HepG2 (cell line): Measurements from ENCODE around the gene CENATAC. TPM values are rescaled to one million over a fixed set of nuclear protein-coding genes. Genes with fewer than 3 reads are reported as not detected.
A peak's percentile ranks its signal among the peaks of the same experiment; 100 is the strongest.

Experiments
- ATAC-seq: fragments of 200-7000 bp; cut with Tn5 transposase; 3 replicates; pipeline ENCODE4 v1.9.1; 2020; ENCODE audit warnings: mild to moderate bottlenecking, moderate library complexity
- BruUV-seq: library from RNA; stranded (reverse); fragments of 400-500 nt; replicated peaks from 2 replicates; lab custom pipeline; 2021; lab: Mats Ljungman, UMichigan
- CTCF ChIA-PET: fragments of 300-600 bp; formaldehyde crosslinking; extraction: SDS; loops from one replicate; lab custom pipeline; 2021; ENCODE audit warnings: low total read pairs, inconsistent platforms, low intra/inter-chr PET ratio; lab: Yijun Ruan, JAX
- POLR2A ChIA-PET: fragments of 350-600 bp; sonication (Branson Sonifier 250); formaldehyde crosslinking; loops from one replicate; lab custom pipeline; 2020; ENCODE audit warnings: antibody characterized with exemption, inconsistent platforms; lab: Yijun Ruan, JAX
- DNase-seq: peaks from one replicate; pipeline ENCODE4 v3.0.0-alpha.2; 2015; ENCODE audit warnings: low spot score
- FAIRE-seq: peaks from 3 replicates; lab custom pipeline; 2011; peaks lifted over from hg19 to GRCh38; lab: Jason Lieb, UNC
- H2AFZ ChIP-seq: one replicate; pipeline ENCODE4 v1.6.1; 2011; ENCODE audit warnings: low read length, inconsistent platforms
- H3K27ac ChIP-seq: fragments of 300-600 bp; 3 replicates; pipeline ENCODE4 v1.8.0; 2011; ENCODE audit warnings: mixed run types, mild to moderate bottlenecking, mixed read lengths, low read length, inconsistent platforms; ENCODE audit not compliant: insufficient read depth; ENCODE audit errors: extremely low read length
- H3K27me3 ChIP-seq, 2 experiments: fragments of 200-600 bp in 1 of 2; 2 replicates in 1 of 2; 3 replicates in 1 of 2; pipeline versions ENCODE4 v1.6.0 to v1.8.0; 2011; ENCODE audit warnings: low read length in 2 of 2, mild to moderate bottlenecking in 2 of 2, moderate library complexity in 2 of 2, inconsistent platforms in 1 of 2; ENCODE audit not compliant: insufficient read depth in 2 of 2, control insufficient read depth in 1 of 2
- H3K36me3 ChIP-seq, 2 experiments: fragments of 200-600 bp in 1 of 2; replicated peaks in 1 of 2; 2 replicates in 1 of 2; 3 replicates in 1 of 2; pipeline versions ENCODE4 v1.5.1 to v1.8.0; 2011; ENCODE audit warnings: low read length in 2 of 2, inconsistent platforms in 1 of 2; ENCODE audit not compliant: insufficient read depth in 2 of 2, control insufficient read depth in 1 of 2
- H3K4me1 ChIP-seq: 2 replicates; pipeline ENCODE4 v1.5.1; 2012; ENCODE audit warnings: low read length, inconsistent platforms; ENCODE audit not compliant: insufficient read depth
- H3K4me2 ChIP-seq: 2 replicates; pipeline ENCODE4 v1.6.0; 2011; ENCODE audit warnings: low read depth, low read length, inconsistent platforms
- H3K4me3 ChIP-seq, 3 experiments: fragments of 200-600 bp in 1 of 3; sonication (generic), shearing (Covaris generic) in 1 of 3; replicated peaks in 1 of 3; 2 replicates each; pipeline ENCODE4 v1.5.1; 2011 to 2016; ENCODE audit warnings: low read length in 3 of 3, inconsistent platforms in 2 of 3, low read depth in 2 of 3, mild to moderate bottlenecking in 2 of 3, control low read depth in 1 of 3, mixed read lengths in 1 of 3; ENCODE audit not compliant: insufficient read depth in 1 of 3
- H3K79me2 ChIP-seq: one replicate; pipeline ENCODE4 v1.6.1; 2011; ENCODE audit warnings: low read length, inconsistent platforms; ENCODE audit not compliant: insufficient read depth
- H3K9ac ChIP-seq: 2 replicates; pipeline ENCODE4 v1.6.0; 2011; ENCODE audit warnings: mild to moderate bottlenecking, low read depth, low read length, inconsistent platforms; ENCODE audit not compliant: insufficient read depth
- H3K9me3 ChIP-seq: 2 replicates; pipeline ENCODE4 v1.5.1; 2012; ENCODE audit warnings: mild to moderate bottlenecking, low read length
- H4K20me1 ChIP-seq: 2 replicates; pipeline ENCODE4 v1.6.0; 2011; ENCODE audit warnings: inconsistent platforms, mild to moderate bottlenecking, low read length, moderate library complexity; ENCODE audit not compliant: insufficient read depth
- ARNTL ChIP-seq: sonication (generic); formaldehyde crosslinking; IDR thresholded peaks from 2 replicates; pipeline ENCODE4 v1.4.0; 2020; ENCODE audit warnings: mild to moderate bottlenecking, missing genetic modification reagents
- ATF7-NPFF ChIP-seq: sonication (generic); formaldehyde crosslinking; IDR thresholded peaks from 2 replicates; pipeline ENCODE4 v1.8.1; 2023; ENCODE audit warnings: mild to moderate bottlenecking, low read depth, missing genetic modification reagents, moderate library complexity
- HNRNPL ChIP-seq: fragments of 200-400 bp; formaldehyde crosslinking; IDR thresholded peaks from 2 replicates; pipeline ENCODE4 v1.6.1; 2017; ENCODE audit warnings: mild to moderate bottlenecking, low read depth, low read length
- MEIS1 ChIP-seq: sonication (generic); formaldehyde crosslinking; IDR thresholded peaks from 2 replicates; pipeline ENCODE4 v1.9.0; 2021; ENCODE audit warnings: mild to moderate bottlenecking, missing genetic modification reagents, moderate library complexity, borderline replicate concordance
- NR2C2 ChIP-seq: sonication (generic); formaldehyde crosslinking; IDR thresholded peaks from 2 replicates; pipeline ENCODE4 v1.4.0; 2020; ENCODE audit warnings: missing genetic modification reagents, mild to moderate bottlenecking, moderate library complexity, borderline replicate concordance
- SAP130 ChIP-seq: IDR thresholded peaks from 2 replicates; pipeline ENCODE4 v1.6.1; 2016; ENCODE audit warnings: low read depth
- SETDB1 ChIP-seq: sonication (generic); formaldehyde crosslinking; IDR thresholded peaks from 2 replicates; pipeline ENCODE4 v1.5.1; 2020; ENCODE audit warnings: missing genetic modification reagents, mild to moderate bottlenecking, borderline replicate concordance
- TFAP4 ChIP-seq: sonication (generic); IDR thresholded peaks from 2 replicates; pipeline ENCODE4 v1.6.1; 2016; ENCODE audit warnings: low read depth, borderline replicate concordance
- TP53 ChIP-seq: sonication (generic); formaldehyde crosslinking; conservative IDR thresholded peaks from 2 replicates; pipeline ENCODE4 v1.4.0; 2020; ENCODE audit warnings: missing genetic modification reagents
- ZBTB49 ChIP-seq: sonication (generic); formaldehyde crosslinking; IDR thresholded peaks from 2 replicates; pipeline ENCODE4 v1.4.0; 2020; ENCODE audit warnings: missing genetic modification reagents, borderline replicate concordance
- ZNF251 ChIP-seq: sonication (generic); formaldehyde crosslinking; IDR thresholded peaks from 2 replicates; pipeline ENCODE4 v1.9.0; 2021; ENCODE audit warnings: mild to moderate bottlenecking, missing genetic modification reagents
- ZNF263 ChIP-seq: sonication (generic); formaldehyde crosslinking; IDR thresholded peaks from 2 replicates; pipeline ENCODE4 v1.4.0; 2020; ENCODE audit warnings: missing genetic modification reagents
- ZNF687 ChIP-seq: sonication (generic); formaldehyde crosslinking; IDR thresholded peaks from 2 replicates; pipeline ENCODE4 v1.5.1; 2020; ENCODE audit warnings: mild to moderate bottlenecking, missing genetic modification reagents, moderate library complexity
- ZNF792 ChIP-seq: IDR thresholded peaks from 2 replicates; pipeline ENCODE4 v1.6.1; 2016
- WGBS: methylation state at CpG from one replicate; pipeline ENCODE4 v1.1.6; 2017; ENCODE audit warnings: low lambda C conversion rate; 5-methylcytosine and 5-hydroxymethylcytosine counted together
- in situ Hi-C: cut with HindIII; loops from 2 replicates; pipeline ENCODE4 v1.10.0; 2017; ENCODE audit warnings: low pct_unique_long_range_greater_than_20kb; ENCODE audit not compliant: extremely low pct_ligation_motif_present
- intact Hi-C: fragments of 100-400 bp; cut with micrococcal nuclease; formaldehyde crosslinking; loops from one replicate; pipeline ENCODE4 v1.10.0; 2022; ENCODE audit not compliant: unreplicated experiment
- polyA plus RNA-seq, 8 experiments: library from polyadenylated mRNA; depleted of rRNA in 3 of 8; stranded (reverse) in 7 of 8; unstranded in 1 of 8; fragments of >200 nt; fragmentation: Illumina TruSeq in 4 of 8; extraction: Trizol in 4 of 8; gene quantifications; 2 replicates each; pipeline versions ENCODE4 v1.2.1 to v1.2.3, GENCODE V29; 2011 to 2016; ENCODE audit warnings: low read depth in 4 of 8, missing spikeins in 1 of 8, mixed read lengths in 1 of 8; ENCODE audit not compliant: insufficient read depth in 1 of 8
- total RNA-seq, 5 experiments: library from RNA; depleted of rRNA; stranded (reverse); fragments of >200 nt; fragmentation: Illumina TruSeq; extraction: Trizol; gene quantifications; 2 replicates each; pipeline ENCODE4 v1.2.3, GENCODE V29; 2016; ENCODE audit warnings: low read depth in 1 of 5

Gene CENATAC
- total and polyA plus RNA-seq, 2 of the 13 experiments (the other 11 are each of a cell fraction or from before 2014, with no cell fraction given) = 21.7 to 25.0 TPM

- TF ChIP-seq ZBTB49 (CRISPR knock-in tag) (no peak), ZNF263 (0 out of 2 replicates have a peak, but pooled peaks have one; percentile 48), SETDB1 (CRISPR knock-in tag) (no peak), ATF7-NPFF (CRISPR knock-in tag) (no peak)
Observed at GRCh38 chr11:119025541-119025940, 27.6 kb downstream of the CENATAC start (continued).

- intact Hi-C loops = no loop called here
- ChIA-PET POLR2A (interaction anchor here (1.2 to 4.8 kb wide), 7 partner anchors 8 to 115 kb away, joined by 3 to 45 read pairs (median 8); partner anchors contain the start of genes CENATAC, HMBS, HYOU1 and RPS25), CTCF (no interaction called here)
- peaks cover 82% of the 10 kb centered on the region for H3K4me1 ChIP-seq
- H3K4me3 ChIP-seq = peak overlapping the region; percentile 11 to 82 (median 79); a peak in 4 of 6 replicates
- peak overlapping the region; percentile 77 for H3K9ac ChIP-seq
- peaks cover 5% of the 10 kb centered on the region; the same call in 1 of the 2 replicates for H4K20me1 ChIP-seq
- DNase-seq (no peak), FAIRE-seq (no peak), ATAC-seq (peak; percentile 13)
- in situ Hi-C loops = no loop called here
- peak overlapping the region; percentile 77 for H3K27ac ChIP-seq
- H3K4me2 ChIP-seq = peak overlapping the region; percentile 99
- H3K9me3 ChIP-seq = no peaks in the 10 kb centered on the region
- no peaks in the 10 kb centered on the region; a peak in 1 of 5 replicates for H3K27me3 ChIP-seq
- peaks cover 59% of the 10 kb centered on the region for H3K79me2 ChIP-seq
- 55% methylated on average over 8 of the region's 16 CpGs for WGBS
- peaks cover 4% of the 10 kb centered on the region in 2 experiments; a peak in 3 of 5 replicates for H3K36me3 ChIP-seq
- no TSS peak for BruUV-seq
- H2AFZ ChIP-seq = no peak overlapping the region
- TF ChIP-seq SAP130 (CRISPR knock-in tag) (peak; percentile 47; the same call in 1 of the 2 replicates), ZNF251 (CRISPR knock-in tag) (peak; percentile 53; the same call in 1 of the 2 replicates), TP53 (CRISPR knock-in tag) (no peak), ZNF792 (CRISPR knock-in tag) (no peak), ARNTL (CRISPR knock-in tag) (peak; percentile 65; the same call in 1 of the 2 replicates), ZNF687 (CRISPR knock-in tag) (peak; percentile 93), MEIS1 (CRISPR knock-in tag) (peak; percentile 20; the same call in 1 of the 2 replicates), NR2C2 (0 out of 2 replicates have a peak, but pooled peaks have one; percentile 31), TFAP4 (peak; percentile 43; the same call in 1 of the 2 replicates), HNRNPL (0 out of 2 replicates have a peak, but pooled peaks have one; percentile 15)
Observed at GRCh38 chr11:119025978-119026766, 28.2 kb downstream of the CENATAC start.
